K562 (cell line): ENCODE measurements around the gene RCOR2. TPM values are rescaled to one million over a fixed set of nuclear protein-coding genes. Genes with fewer than 3 reads are reported as not detected.

Experiments used
- CCAR2 ChIP-seq: fragments of 200-400 bp; formaldehyde crosslinking; IDR thresholded peaks from 2 replicates; pipeline ENCODE4 v1.6.1; 2017; ENCODE audit warnings: mild to moderate bottlenecking, low read depth, low read length
- PREB ChIP-seq: sonication (generic); formaldehyde crosslinking; IDR thresholded peaks from 2 replicates; pipeline ENCODE4 v1.8.1; 2023; ENCODE audit warnings: mild to moderate bottlenecking, missing genetic modification reagents
- RFX1 ChIP-seq: fragments of 450-650 bp; IDR thresholded peaks from 2 replicates; pipeline ENCODE4 v1.6.1; 2016; ENCODE audit warnings: mild to moderate bottlenecking, moderate library complexity
- SPI1 ChIP-seq: IDR thresholded peaks from 2 replicates; pipeline ENCODE4 v1.6.1; 2011; ENCODE audit warnings: low read depth, low read length, control low read depth, borderline replicate concordance
- ZBTB40 ChIP-seq, 2 experiments: fragments of 450-650 bp in 1 of 2; sonication (generic) in 1 of 2; formaldehyde crosslinking in 1 of 2; IDR thresholded peaks; 2 replicates each; pipeline versions ENCODE4 v1.7.1 to v1.9.0; 2016 to 2022; ENCODE audit warnings: inconsistent platforms in 1 of 2, mild to moderate bottlenecking in 1 of 2, missing genetic modification reagents in 1 of 2
- ZC3H4 ChIP-seq: sonication (generic); formaldehyde crosslinking; IDR thresholded peaks from 2 replicates; pipeline ENCODE4 v1.9.0; 2021; ENCODE audit warnings: missing genetic modification reagents, borderline replicate concordance
- ZNF740 ChIP-seq, 3 experiments: fragments of 200-800 bp in 1 of 3; sonication (Bioruptor generic) in 1 of 3; sonication (generic) in 1 of 3; formaldehyde crosslinking in 1 of 3; IDR thresholded peaks; 2 replicates each; pipeline versions ENCODE4 v1.6.1 to v1.8.0; 2016 to 2022; ENCODE audit warnings: mild to moderate bottlenecking in 2 of 3, missing compliant biosample characterization in 2 of 3, missing genetic modification characterization in 2 of 3, missing genetic modification reagents in 1 of 3
- polyA plus RNA-seq, 8 experiments: library from polyadenylated mRNA; depleted of rRNA in 4 of 8; stranded (reverse) in 5 of 8; unstranded in 3 of 8; fragments of >200 nt; fragmentation: Nextera tagmentation in 2 of 8; fragmentation: Illumina TruSeq in 1 of 8; extraction: Ambion mirVana in 2 of 8; extraction: Trizol in 1 of 8; gene quantifications; 2 replicates each; pipeline versions ENCODE4 v1.2.1 to v1.2.3, GENCODE V29; 2011 to 2014; ENCODE audit warnings: inconsistent platforms in 1 of 8, missing spikeins in 1 of 8
- total RNA-seq, 7 experiments: library from RNA; depleted of rRNA in 6 of 7; stranded (reverse); fragments of >200 nt in 6 of 7; fragmentation: Illumina TruSeq in 2 of 7; extraction: Trizol in 2 of 7; gene quantifications; 2 replicates each; pipeline versions ENCODE4 v1.2.1 to v1.2.3, GENCODE V29; 2011 to 2021; ENCODE audit warnings: low replicate concordance in 1 of 7
- TF ChIP-seq, protein P1 (sequence below): sonication (generic); formaldehyde crosslinking; IDR thresholded peaks from 2 replicates; pipeline ENCODE4 v1.5.0; 2020; ENCODE audit warnings: missing genetic modification reagents

RCOR2 gene
- total and polyA plus RNA-seq, 9 of the 15 experiments (the other 6 are each of a cell fraction or from before 2014, with no cell fraction given): 0.04 to 6.5 (median 2.5) TPM; not detected in 1

DNA sequence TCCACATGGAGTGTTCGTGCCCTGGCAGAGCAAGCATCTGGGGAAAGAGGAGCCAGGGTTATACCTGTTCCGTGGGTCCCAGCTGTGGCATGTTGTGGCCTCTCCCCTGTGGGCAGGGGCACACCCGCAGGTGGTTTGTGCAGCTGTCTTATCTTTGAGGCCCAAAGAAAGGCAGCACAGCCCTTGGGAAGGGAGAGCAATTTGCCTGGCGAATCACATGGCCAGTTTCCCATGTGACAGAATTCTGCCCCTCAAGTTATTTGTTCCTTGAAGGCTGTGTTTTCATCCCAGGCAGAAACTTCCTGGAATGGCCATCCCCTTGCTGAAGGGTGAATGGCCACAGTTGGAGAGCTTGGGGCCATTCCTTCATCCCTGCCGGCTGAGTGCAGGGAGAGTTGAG is 41.0 kb upstream of the RCOR2 start (continued):
- TF ChIP-seq PREB (CRISPR knock-in tag): no peak
- TF ChIP-seq ZBTB40 (IDR thresholded peaks at IDR 0.05): no peak
- TF ChIP-seq ZBTB40 (CRISPR knock-in tag; IDR thresholded peaks at IDR 0.05): no peak
- no peak for TF ChIP-seq ZNF740 (CRISPR knock-in tag; IDR thresholded peaks at IDR 0.05)
- no peak for TF ChIP-seq ZNF740 (tag; IDR thresholded peaks at IDR 0.05)
- no peak for TF ChIP-seq SPI1
- TF ChIP-seq RFX1: no peak
- TF ChIP-seq ZC3H4 (CRISPR knock-in tag): no peak
- TF ChIP-seq, protein P1, sequence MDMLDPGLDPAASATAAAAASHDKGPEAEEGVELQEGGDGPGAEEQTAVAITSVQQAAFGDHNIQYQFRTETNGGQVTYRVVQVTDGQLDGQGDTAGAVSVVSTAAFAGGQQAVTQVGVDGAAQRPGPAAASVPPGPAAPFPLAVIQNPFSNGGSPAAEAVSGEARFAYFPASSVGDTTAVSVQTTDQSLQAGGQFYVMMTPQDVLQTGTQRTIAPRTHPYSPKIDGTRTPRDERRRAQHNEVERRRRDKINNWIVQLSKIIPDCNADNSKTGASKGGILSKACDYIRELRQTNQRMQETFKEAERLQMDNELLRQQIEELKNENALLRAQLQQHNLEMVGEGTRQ (CRISPR knock-in tag): 0 out of 2 replicates have a peak, but pooled peaks have one; percentile 27
- TF ChIP-seq CCAR2: no peak
